ENCODE data around the gene SRPK1. TPM values are rescaled to one million over a fixed set of nuclear protein-coding genes. Genes with fewer than 3 reads are reported as not detected.

Gene SRPK1
- total and polyA plus RNA-seq, 8 donors: 34.1 to 47.0 (median 39.5) TPM

- H3K27me3 ChIP-seq: no peaks in the 10 kb centered on the region
- H3K9me3 ChIP-seq: peaks cover 0 to 12% of the 10 kb centered on the region in 2 donors
- DNase-seq (no peak), ATAC-seq (no peak)
- no peak for TF ChIP-seq CTCF (IDR thresholded peaks at IDR 0.05)
- intact Hi-C loops (cut with DNase I): no loop called here
- H3K4me1 ChIP-seq: no peaks in the 10 kb centered on the region
- H3K36me3 ChIP-seq: peaks cover 0 to 38% of the 10 kb centered on the region in 2 donors
- H3K4me3 ChIP-seq: no peak overlapping the region
- H3K27ac ChIP-seq: no peak overlapping the region
Observed at GRCh38 chr6:35905841-35906498, 14.9 kb downstream of the SRPK1 start.

- peaks cover 0 to 12% of the 10 kb centered on the region in 2 donors for H3K9me3 ChIP-seq
- no peak for TF ChIP-seq CTCF (IDR thresholded peaks at IDR 0.05)
- ATAC-seq (no peak), DNase-seq (no peak)
- no peak overlapping the region for H3K27ac ChIP-seq
- no peak overlapping the region for H3K4me3 ChIP-seq
- H3K27me3 ChIP-seq: no peaks in the 10 kb centered on the region
- peaks cover 0 to 36% of the 10 kb centered on the region in 2 donors for H3K36me3 ChIP-seq
- intact Hi-C loops (cut with DNase I): no loop called here
- H3K4me1 ChIP-seq: no peaks in the 10 kb centered on the region
Observed at GRCh38 chr6:35905141-35905785, 15.6 kb downstream of the SRPK1 start.

GRCh38 chr6:35903679-35904078 lies 17.2 kb downstream of the SRPK1 start:
- intact Hi-C loops (cut with DNase I): no loop called here
- Histone ChIP-seq H3K27me3 (no peaks in the 10 kb centered on the region), H3K27ac (no peak overlapping the region), H3K36me3 (peaks cover 0 to 21% of the 10 kb centered on the region in 2 donors), H3K9me3 (peaks cover 0 to 3% of the 10 kb centered on the region in 2 donors), H3K4me3 (no peak overlapping the region), H3K4me1 (no peaks in the 10 kb centered on the region)
- no peak for ATAC-seq
- no peak for DNase-seq
- no peak for TF ChIP-seq CTCF (IDR thresholded peaks at IDR 0.05)

- TF ChIP-seq CTCF (IDR thresholded peaks at IDR 0.05): no peak
- Histone ChIP-seq H3K4me1 (no peaks in the 10 kb centered on the region), H3K9me3 (no peaks in the 10 kb centered on the region), H3K36me3 (peaks cover 0 to 21% of the 10 kb centered on the region in 2 donors), H3K27ac (no peak overlapping the region), H3K4me3 (no peak overlapping the region), H3K27me3 (no peaks in the 10 kb centered on the region)
- intact Hi-C loops (cut with DNase I): no loop called here
- ATAC-seq: no peak
- DNase-seq: no peak
Observed at GRCh38 chr6:35900448-35900847, 20.4 kb downstream of the SRPK1 start.

GRCh38 chr6:35898003-35898402 lies 22.9 kb downstream of the SRPK1 start:
- H3K4me1 ChIP-seq: no peaks in the 10 kb centered on the region
- no peaks in the 10 kb centered on the region for H3K9me3 ChIP-seq
- TF ChIP-seq CTCF (IDR thresholded peaks at IDR 0.05): no peak
- intact Hi-C loops (cut with DNase I): no loop called here
- no peak overlapping the region for H3K27ac ChIP-seq
- no peak overlapping the region for H3K4me3 ChIP-seq
- no peak for DNase-seq
- no peaks in the 10 kb centered on the region for H3K27me3 ChIP-seq
- no peak for ATAC-seq
- peaks cover 0 to 4% of the 10 kb centered on the region in 2 donors for H3K36me3 ChIP-seq

Measured in left lung (tissue), 10 donors.